Memory B cell (primary cell): ENCODE data around the gene ZNF366.
A peak's percentile ranks its signal among the peaks of the same experiment; 100 is the strongest.

Experiments used
- ATAC-seq: fragments of 150-1000 bp; cut with Tn5 transposase; 2 replicates; pipeline ENCODE4 v1.10.0; 2021; ENCODE audit warnings: low read depth, mild to moderate bottlenecking, moderate library complexity
- DNase-seq, 2 donors: peaks; one replicate each; pipeline ENCODE4 v3.0.0; 2022; ENCODE audit warnings: low spot score in 2 of 2
- H3K27ac Mint-ChIP-seq: one replicate; pipeline ENCODE4 v1.8.0; 2022; ENCODE audit warnings: mild to moderate bottlenecking, moderate library complexity, mixed read lengths
- H3K27me3 Mint-ChIP-seq: one replicate; pipeline ENCODE4 v1.8.0; 2022; ENCODE audit warnings: mixed read lengths
- H3K36me3 Mint-ChIP-seq: one replicate; pipeline ENCODE4 v1.8.0; 2022; ENCODE audit warnings: mild to moderate bottlenecking, mixed read lengths
- H3K4me1 Mint-ChIP-seq: one replicate; pipeline ENCODE4 v1.8.0; 2022; ENCODE audit warnings: mixed read lengths
- H3K4me3 Mint-ChIP-seq: one replicate; pipeline ENCODE4 v1.8.0; 2022; ENCODE audit warnings: mild to moderate bottlenecking, moderate library complexity, mixed read lengths
- H3K9me3 Mint-ChIP-seq: one replicate; pipeline ENCODE4 v1.8.0; 2022; ENCODE audit warnings: mixed read lengths

ZNF366 gene

GRCh38 chr5:72474516-72474915, 32.7 kb downstream of the ZNF366 start:
- ATAC-seq = no peak
- H3K27me3 Mint-ChIP-seq = peaks cover 12% of the 10 kb centered on the region
- no peaks in the 10 kb centered on the region for H3K9me3 Mint-ChIP-seq
- H3K4me3 Mint-ChIP-seq = no peak overlapping the region
- H3K4me1 Mint-ChIP-seq = peaks cover 3% of the 10 kb centered on the region
- DNase-seq = no peak
- H3K36me3 Mint-ChIP-seq = no peaks in the 10 kb centered on the region
- H3K27ac Mint-ChIP-seq = no peak overlapping the region

- Mint-ChIP-seq H3K9me3 (no peaks in the 10 kb centered on the region), H3K4me1 (peaks cover 3% of the 10 kb centered on the region), H3K36me3 (no peaks in the 10 kb centered on the region), H3K4me3 (no peak overlapping the region), H3K27ac (no peak overlapping the region), H3K27me3 (peaks cover 12% of the 10 kb centered on the region)
- no peak for DNase-seq
- ATAC-seq = no peak
Measured at GRCh38 chr5:72474046-72474500, 33.1 kb downstream of the ZNF366 start.

GRCh38 chr5:72472666-72473422, 34.4 kb downstream of the ZNF366 start:
- no peak for DNase-seq
- Mint-ChIP-seq H3K27ac (no peak overlapping the region), H3K27me3 (peaks cover 14% of the 10 kb centered on the region), H3K4me1 (peaks cover 3% of the 10 kb centered on the region), H3K36me3 (no peaks in the 10 kb centered on the region), H3K9me3 (no peaks in the 10 kb centered on the region), H3K4me3 (no peak overlapping the region)
- no peak for ATAC-seq

DNA sequence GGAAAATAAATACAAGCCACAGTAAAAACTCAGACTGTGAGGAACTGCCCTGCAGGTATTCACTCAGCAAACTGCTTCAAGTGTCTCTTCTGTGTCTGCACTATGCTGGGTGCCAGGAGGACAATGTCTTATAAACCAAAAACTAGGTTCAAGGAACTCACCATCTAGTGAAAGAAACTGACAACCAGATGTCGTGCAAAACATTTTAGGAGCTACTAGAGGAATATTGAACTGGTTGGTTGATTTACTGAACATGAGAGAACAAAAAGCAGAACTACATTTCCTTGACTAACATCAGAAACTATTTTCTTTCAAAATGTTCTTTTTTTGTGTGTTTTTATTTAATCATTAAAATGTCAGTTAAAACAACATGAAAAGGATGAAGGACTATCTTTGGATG, 35.2 kb downstream of the ZNF366 start:
- ATAC-seq (no peak), DNase-seq (no peak)
- H3K4me1 Mint-ChIP-seq = peaks cover 3% of the 10 kb centered on the region
- H3K4me3 Mint-ChIP-seq = no peak overlapping the region
- peaks cover 14% of the 10 kb centered on the region for H3K27me3 Mint-ChIP-seq
- H3K27ac Mint-ChIP-seq = no peak overlapping the region
- no peaks in the 10 kb centered on the region for H3K9me3 Mint-ChIP-seq
- no peaks in the 10 kb centered on the region for H3K36me3 Mint-ChIP-seq

- H3K27me3 Mint-ChIP-seq = peaks cover 14% of the 10 kb centered on the region
- no peaks in the 10 kb centered on the region for H3K9me3 Mint-ChIP-seq
- no peak overlapping the region for H3K27ac Mint-ChIP-seq
- ATAC-seq (no peak), DNase-seq (no peak)
- H3K4me3 Mint-ChIP-seq = no peak overlapping the region
- H3K4me1 Mint-ChIP-seq = peaks cover 5% of the 10 kb centered on the region
- no peaks in the 10 kb centered on the region for H3K36me3 Mint-ChIP-seq
Measured at GRCh38 chr5:72470826-72471225, 36.4 kb downstream of the ZNF366 start.

- DNase-seq (no peak), ATAC-seq (no peak)
- Mint-ChIP-seq H3K9me3 (no peaks in the 10 kb centered on the region), H3K27ac (no peak overlapping the region), H3K4me3 (no peak overlapping the region), H3K36me3 (no peaks in the 10 kb centered on the region), H3K4me1 (peaks cover 15% of the 10 kb centered on the region), H3K27me3 (peaks cover 12% of the 10 kb centered on the region)
Measured at GRCh38 chr5:72468606-72469005, 38.6 kb downstream of the ZNF366 start.

GRCh38 chr5:72468024-72468423, 39.2 kb downstream of the ZNF366 start:
- no peaks in the 10 kb centered on the region for H3K9me3 Mint-ChIP-seq
- ATAC-seq = no peak

DNA sequence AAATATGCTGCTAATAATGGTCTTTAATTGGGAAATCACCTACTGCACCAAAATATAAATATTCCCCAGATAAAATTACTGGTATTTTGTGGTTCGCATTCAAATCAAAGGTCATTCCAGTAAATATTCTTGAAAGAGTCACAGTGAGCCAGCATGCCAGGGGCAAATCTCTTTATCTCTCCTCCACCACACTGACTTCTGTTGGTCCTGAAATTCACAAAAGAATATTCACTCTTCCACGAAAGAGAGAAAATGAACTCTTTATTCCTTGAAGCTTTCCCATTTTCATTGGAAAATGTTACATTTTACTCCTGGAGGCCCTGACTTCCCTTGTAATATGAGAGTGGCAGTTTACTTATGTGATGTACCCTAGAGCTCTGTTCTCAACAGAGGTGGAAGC, 39.7 kb downstream of the ZNF366 start:
- no peak for DNase-seq
- ATAC-seq = no peak
- Mint-ChIP-seq H3K27ac (no peak overlapping the region), H3K9me3 (no peaks in the 10 kb centered on the region), H3K27me3 (peaks cover 6% of the 10 kb centered on the region), H3K36me3 (no peaks in the 10 kb centered on the region), H3K4me3 (no peak overlapping the region), H3K4me1 (peaks cover 15% of the 10 kb centered on the region)

More at GRCh38 chr5:72468024-72468423, 39.2 kb downstream of the ZNF366 start:
- Mint-ChIP-seq H3K27ac (no peak overlapping the region), H3K4me3 (no peak overlapping the region), H3K27me3 (peaks cover 8% of the 10 kb centered on the region), H3K36me3 (no peaks in the 10 kb centered on the region), H3K4me1 (peaks cover 15% of the 10 kb centered on the region)
- DNase-seq = no peak

DNA sequence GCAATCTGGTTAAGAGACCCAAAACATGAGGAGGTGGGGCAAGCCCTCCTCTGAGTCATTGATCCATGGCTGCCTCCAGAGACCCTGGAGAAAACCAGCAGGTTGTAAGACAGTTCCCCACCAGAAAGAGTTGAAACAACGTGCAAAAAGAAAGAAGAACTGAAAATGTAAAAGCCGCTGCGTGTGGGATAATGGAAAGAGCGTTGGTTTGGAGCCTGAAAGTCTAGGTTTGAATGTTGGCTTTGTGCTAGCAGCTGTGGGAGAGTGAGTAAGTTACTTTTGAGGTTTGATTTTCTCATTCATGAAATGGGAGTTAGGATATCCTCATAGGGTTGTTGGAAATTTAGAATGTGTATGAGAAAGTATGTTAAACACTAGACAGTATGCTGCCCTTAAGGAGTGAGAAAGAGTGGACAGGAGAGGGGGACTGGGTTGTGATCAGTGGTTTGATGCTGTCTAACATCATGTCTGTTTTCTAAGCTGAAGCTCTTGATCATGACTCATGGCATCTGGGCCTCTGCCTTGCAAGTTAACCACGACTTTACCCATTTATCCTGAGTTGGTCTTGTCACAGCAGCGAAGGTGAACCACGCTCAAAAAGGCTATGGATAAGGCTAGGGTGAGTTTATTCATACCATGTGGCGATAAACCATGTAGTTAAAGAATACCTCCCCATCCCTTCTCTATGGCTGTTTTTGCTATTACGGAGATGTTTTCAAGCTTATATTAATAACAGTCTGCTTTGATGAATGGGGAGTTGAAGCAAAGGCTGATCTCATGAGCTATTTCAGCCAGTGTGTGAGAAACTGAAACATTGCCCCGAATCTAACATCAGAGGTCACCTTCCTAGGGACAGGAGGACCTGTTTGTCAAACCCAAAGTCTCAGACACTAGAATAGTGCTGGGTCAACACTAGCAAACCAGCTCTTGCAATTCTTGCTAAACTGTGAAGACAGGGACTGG, 41.3 kb downstream of the ZNF366 start:
- Mint-ChIP-seq H3K4me1 (peaks cover 13% of the 10 kb centered on the region), H3K9me3 (no peaks in the 10 kb centered on the region), H3K36me3 (no peaks in the 10 kb centered on the region), H3K27me3 (peaks cover 2% of the 10 kb centered on the region), H3K27ac (no peak overlapping the region), H3K4me3 (peak overlapping the region; percentile 0)
- ATAC-seq (peak; percentile 59), DNase-seq (no peak)

DNA sequence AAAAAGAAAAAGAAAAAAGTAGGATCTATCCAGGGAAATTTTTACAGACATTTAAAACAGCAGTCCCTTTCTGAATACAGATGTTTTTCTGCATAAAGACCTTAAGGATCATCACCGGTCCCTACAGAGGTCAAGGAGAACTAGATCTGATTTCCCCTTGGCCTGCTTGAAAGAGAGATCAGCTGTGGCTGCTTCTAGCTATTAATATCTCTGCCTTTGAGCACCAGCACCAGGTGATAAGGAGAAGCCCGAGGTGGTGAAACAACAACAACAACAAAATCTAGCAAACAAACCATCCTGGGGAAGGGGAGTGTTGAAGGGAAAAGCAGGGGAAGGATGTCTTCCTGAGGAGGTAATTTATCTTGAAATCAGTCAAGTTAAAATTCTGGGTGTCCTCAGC, 42.1 kb downstream of the ZNF366 start:
- Mint-ChIP-seq H3K4me3 (no peak overlapping the region), H3K27ac (no peak overlapping the region), H3K9me3 (no peaks in the 10 kb centered on the region), H3K36me3 (no peaks in the 10 kb centered on the region), H3K4me1 (peaks cover 13% of the 10 kb centered on the region), H3K27me3 (peaks cover 2% of the 10 kb centered on the region)
- DNase-seq = no peak
- no peak for ATAC-seq

GRCh38 chr5:72464071-72464470, 43.1 kb downstream of the ZNF366 start:
- Mint-ChIP-seq H3K4me3 (no peak overlapping the region), H3K36me3 (no peaks in the 10 kb centered on the region), H3K4me1 (peaks cover 13% of the 10 kb centered on the region), H3K27me3 (peaks cover 2% of the 10 kb centered on the region), H3K9me3 (no peaks in the 10 kb centered on the region), H3K27ac (no peak overlapping the region)
- ATAC-seq (no peak), DNase-seq (no peak)

- Mint-ChIP-seq H3K27me3 (no peaks in the 10 kb centered on the region), H3K9me3 (no peaks in the 10 kb centered on the region), H3K4me1 (peaks cover 13% of the 10 kb centered on the region), H3K36me3 (no peaks in the 10 kb centered on the region), H3K4me3 (no peak overlapping the region), H3K27ac (no peak overlapping the region)
- DNase-seq (no peak), ATAC-seq (no peak)
Measured at GRCh38 chr5:72463449-72464052, 43.7 kb downstream of the ZNF366 start.

- Mint-ChIP-seq H3K4me3 (no peak overlapping the region), H3K9me3 (no peaks in the 10 kb centered on the region), H3K27me3 (no peaks in the 10 kb centered on the region), H3K27ac (no peak overlapping the region), H3K36me3 (no peaks in the 10 kb centered on the region), H3K4me1 (peaks cover 9% of the 10 kb centered on the region)
- DNase-seq = no peak
- no peak for ATAC-seq
Measured at GRCh38 chr5:72460413-72460812, 46.8 kb downstream of the ZNF366 start.

GRCh38 chr5:72459913-72460312, 47.3 kb downstream of the ZNF366 start:
- DNase-seq (no peak), ATAC-seq (no peak)
- no peak overlapping the region for H3K4me3 Mint-ChIP-seq
- no peaks in the 10 kb centered on the region for H3K27me3 Mint-ChIP-seq
- no peak overlapping the region for H3K27ac Mint-ChIP-seq
- H3K9me3 Mint-ChIP-seq = no peaks in the 10 kb centered on the region
- H3K36me3 Mint-ChIP-seq = no peaks in the 10 kb centered on the region
- H3K4me1 Mint-ChIP-seq = peaks cover 8% of the 10 kb centered on the region
